Measurements from ENCODE around the gene HEATR5A. TPM values are rescaled to one million over a fixed set of nuclear protein-coding genes. Genes with fewer than 3 reads are reported as not detected.
"Not testable (repeated sequence)": the region's sequence is repeated elsewhere in the genome, so short reads cannot be mapped to it uniquely, and the experiment has no call there.

HEATR5A gene
- total RNA-seq, 1 donor from 2014 or later, result 57.7 TPM

GRCh38 chr14:31263485-31264133 lies 156.7 kb downstream of the HEATR5A start:
- no peaks in the 10 kb centered on the region for H3K27me3 Mint-ChIP-seq (ENCODE audit: low read depth)
- peak overlapping the region; percentile 83 for H3K27ac Mint-ChIP-seq (ENCODE audit: unreplicated experiment)
- TF ChIP-seq CTCF (IDR thresholded peaks at IDR 0.05), result no peak
- H3K9me3 Mint-ChIP-seq (ENCODE audit: low read depth), result no peaks in the 10 kb centered on the region
- DNase-seq (ENCODE audit: low spot score), result no peak
- no peak overlapping the region for H3K4me3 Mint-ChIP-seq (ENCODE audit: unreplicated experiment)
- H3K4me1 Mint-ChIP-seq (ENCODE audit: low read depth), result peaks cover 29% of the 10 kb centered on the region
- no peaks in the 10 kb centered on the region for H3K36me3 Mint-ChIP-seq (ENCODE audit: low read depth)

GRCh38 chr14:31261859-31262731 lies 158.3 kb downstream of the HEATR5A start:
- no peak for DNase-seq (ENCODE audit: low spot score)
- Mint-ChIP-seq H3K4me1 (ENCODE audit: low read depth) (peaks cover 29% of the 10 kb centered on the region), H3K27me3 (ENCODE audit: low read depth) (no peaks in the 10 kb centered on the region), H3K9me3 (ENCODE audit: low read depth) (no peaks in the 10 kb centered on the region), H3K4me3 (ENCODE audit: unreplicated experiment) (no peak overlapping the region), H3K36me3 (ENCODE audit: low read depth) (no peaks in the 10 kb centered on the region), H3K27ac (ENCODE audit: unreplicated experiment) (no peak overlapping the region)
- no peak for TF ChIP-seq CTCF (IDR thresholded peaks at IDR 0.05)

- Mint-ChIP-seq H3K27me3 (ENCODE audit: low read depth) (no peaks in the 10 kb centered on the region), H3K4me3 (ENCODE audit: unreplicated experiment) (no peak overlapping the region), H3K4me1 (ENCODE audit: low read depth) (peaks cover 29% of the 10 kb centered on the region), H3K9me3 (ENCODE audit: low read depth) (no peaks in the 10 kb centered on the region), H3K36me3 (ENCODE audit: low read depth) (no peaks in the 10 kb centered on the region), H3K27ac (ENCODE audit: unreplicated experiment) (no peak overlapping the region)
- no peak for DNase-seq (ENCODE audit: low spot score)
- no peak for TF ChIP-seq CTCF (IDR thresholded peaks at IDR 0.05)
These were observed 158.9 kb downstream of the HEATR5A start for GRCh38 chr14:31261523-31261858.

- H3K4me3 Mint-ChIP-seq (ENCODE audit: unreplicated experiment); H3K36me3 Mint-ChIP-seq (ENCODE audit: low read depth); H3K27ac Mint-ChIP-seq (ENCODE audit: unreplicated experiment); H3K27me3 Mint-ChIP-seq (ENCODE audit: low read depth); DNase-seq (ENCODE audit: low spot score); H3K9me3 Mint-ChIP-seq (ENCODE audit: low read depth): not testable (repeated sequence)
- peaks cover 22% of the 10 kb centered on the region for H3K4me1 Mint-ChIP-seq (ENCODE audit: low read depth)
These were observed 161.3 kb downstream of the HEATR5A start for GRCh38 chr14:31259040-31259435.

GRCh38 chr14:31258427-31259039 lies 161.8 kb downstream of the HEATR5A start:
- H3K27me3 Mint-ChIP-seq (ENCODE audit: low read depth), result no peaks in the 10 kb centered on the region

GRCh38 chr14:31257554-31258426 lies 162.6 kb downstream of the HEATR5A start:
- H3K27me3 Mint-ChIP-seq (ENCODE audit: low read depth); H3K4me1 Mint-ChIP-seq (ENCODE audit: low read depth); DNase-seq (ENCODE audit: low spot score); H3K4me3 Mint-ChIP-seq (ENCODE audit: unreplicated experiment); H3K36me3 Mint-ChIP-seq (ENCODE audit: low read depth); H3K27ac Mint-ChIP-seq (ENCODE audit: unreplicated experiment); H3K9me3 Mint-ChIP-seq (ENCODE audit: low read depth): not testable (repeated sequence)

More at GRCh38 chr14:31258427-31259039, 161.8 kb downstream of the HEATR5A start:
- no peak for DNase-seq (ENCODE audit: low spot score)
- H3K4me3 Mint-ChIP-seq (ENCODE audit: unreplicated experiment), result no peak overlapping the region
- H3K36me3 Mint-ChIP-seq (ENCODE audit: low read depth), result no peaks in the 10 kb centered on the region
- no peak overlapping the region for H3K27ac Mint-ChIP-seq (ENCODE audit: unreplicated experiment)
- no peak for TF ChIP-seq CTCF (IDR thresholded peaks at IDR 0.05)
- peaks cover 17% of the 10 kb centered on the region for H3K4me1 Mint-ChIP-seq (ENCODE audit: low read depth)
- no peaks in the 10 kb centered on the region for H3K9me3 Mint-ChIP-seq (ENCODE audit: low read depth)

Measured in chondrocyte (in vitro differentiated cells).